ENCODE data around the gene ARMC9. TPM values are rescaled to one million over a fixed set of nuclear protein-coding genes. Genes with fewer than 3 reads are reported as not detected.

The ARMC9 gene
- total RNA-seq, 1 donor from 2014 or later, result 178 TPM

DNA sequence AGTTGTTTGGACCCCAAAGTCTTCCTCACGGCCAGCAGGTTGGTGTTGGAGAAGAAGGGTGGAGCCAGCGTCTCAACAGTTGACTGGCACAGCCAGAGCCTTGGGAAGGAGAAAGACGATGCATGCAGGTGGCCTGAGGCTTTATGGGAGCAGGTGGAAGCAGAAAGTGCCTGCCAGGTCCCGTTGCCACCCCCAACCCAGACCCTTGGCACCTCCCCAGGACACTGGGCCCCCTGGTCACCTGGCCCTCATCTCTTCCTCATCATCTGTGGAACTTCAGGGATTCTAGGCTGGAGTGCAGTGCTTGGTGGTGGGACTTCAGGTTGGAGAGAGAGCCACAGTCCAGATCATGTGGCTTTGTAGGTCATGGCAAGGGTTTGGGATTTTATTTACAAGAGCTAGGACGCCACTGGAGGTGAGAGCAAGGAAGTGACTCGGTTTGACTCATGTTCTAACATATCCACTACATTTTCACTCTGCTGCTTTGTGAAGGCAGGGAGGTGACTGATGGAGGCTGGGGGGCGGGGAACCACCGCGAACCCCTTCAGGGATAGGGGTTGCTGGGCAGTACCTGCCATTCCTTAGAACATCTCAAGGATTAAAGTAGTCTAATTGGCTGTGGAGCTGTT is 134.6 kb downstream of the ARMC9 start:
- Mint-ChIP-seq H3K9me3 (ENCODE audit: unreplicated experiment) (no peaks in the 10 kb centered on the region), H3K27ac (ENCODE audit: unreplicated experiment) (no peak overlapping the region), H3K4me3 (ENCODE audit: unreplicated experiment) (no peak overlapping the region), H3K4me1 (ENCODE audit: unreplicated experiment) (peaks cover 8% of the 10 kb centered on the region), H3K27me3 (ENCODE audit: unreplicated experiment) (no peaks in the 10 kb centered on the region), H3K36me3 (ENCODE audit: unreplicated experiment) (peaks cover 64% of the 10 kb centered on the region)
- no peak for DNase-seq (ENCODE audit: extremely low spot score, unreplicated experiment)
- TF ChIP-seq CTCF (IDR thresholded peaks at IDR 0.05), result no peak

DNA sequence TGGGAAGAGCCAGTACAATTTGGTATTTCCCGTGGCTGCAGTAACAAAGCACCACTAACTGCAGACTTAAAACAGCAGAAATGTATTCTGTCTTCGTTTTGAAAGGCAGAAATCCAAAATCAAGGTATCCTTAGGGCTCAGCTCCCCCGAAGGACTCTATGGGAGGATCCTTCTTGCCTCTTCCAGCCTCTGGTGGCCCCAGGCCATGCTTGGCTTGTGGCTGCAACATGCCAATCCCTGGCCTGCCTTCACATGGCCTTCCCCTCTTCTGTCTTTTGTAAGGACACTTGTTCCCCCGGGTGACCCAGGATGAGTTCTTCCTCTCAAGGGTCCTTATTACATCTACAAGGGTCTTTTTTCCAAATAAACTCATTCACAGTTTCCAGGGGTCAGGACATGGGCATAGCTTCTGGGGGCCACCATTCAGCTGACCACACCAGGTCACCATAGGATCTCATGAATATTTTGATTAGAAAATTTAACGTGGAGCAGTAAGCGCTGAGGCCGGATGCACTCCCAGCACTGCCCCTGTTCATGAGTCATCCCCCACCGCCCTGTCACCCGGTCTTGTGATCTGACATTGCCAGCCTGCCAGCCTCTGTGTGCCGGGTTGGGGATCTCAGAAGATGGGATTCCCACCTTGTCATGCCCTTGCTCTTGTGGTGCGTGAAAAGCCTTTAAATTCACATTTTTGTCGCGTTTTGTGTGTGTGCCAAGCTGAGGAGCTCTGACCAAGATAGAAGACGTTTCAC is 135.9 kb downstream of the ARMC9 start:
- DNase-seq (ENCODE audit: extremely low spot score, unreplicated experiment), result no peak
- Mint-ChIP-seq H3K4me1 (ENCODE audit: unreplicated experiment) (peaks cover 8% of the 10 kb centered on the region), H3K27ac (ENCODE audit: unreplicated experiment) (no peak overlapping the region), H3K9me3 (ENCODE audit: unreplicated experiment) (no peaks in the 10 kb centered on the region), H3K27me3 (ENCODE audit: unreplicated experiment) (no peaks in the 10 kb centered on the region), H3K4me3 (ENCODE audit: unreplicated experiment) (no peak overlapping the region), H3K36me3 (ENCODE audit: unreplicated experiment) (peaks cover 53% of the 10 kb centered on the region)
- no peak for TF ChIP-seq CTCF (IDR thresholded peaks at IDR 0.05)

DNA sequence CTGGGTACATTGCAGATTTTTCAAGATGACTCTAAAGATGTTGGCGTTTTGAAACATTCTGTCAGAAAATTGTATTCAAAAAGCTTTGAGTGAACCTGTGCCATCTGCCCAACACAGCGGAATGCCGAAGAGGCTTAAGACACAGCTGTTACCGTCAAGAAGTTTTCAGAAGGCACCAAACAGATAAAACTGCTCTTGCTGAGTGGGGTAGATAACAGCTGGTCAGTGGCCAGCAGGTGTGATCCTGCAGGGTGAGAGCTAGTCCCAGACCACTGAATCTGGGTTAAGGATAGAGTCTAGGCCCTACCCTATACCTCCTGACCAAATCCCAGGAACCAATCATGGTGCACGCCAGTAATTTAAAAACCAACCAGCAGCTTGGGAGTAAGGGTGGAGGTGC is 136.6 kb downstream of the ARMC9 start:
- no peak overlapping the region for H3K4me3 Mint-ChIP-seq (ENCODE audit: unreplicated experiment)
- H3K27ac Mint-ChIP-seq (ENCODE audit: unreplicated experiment), result no peak overlapping the region
- no peak for DNase-seq (ENCODE audit: extremely low spot score, unreplicated experiment)
- no peak for TF ChIP-seq CTCF (IDR thresholded peaks at IDR 0.05)
- no peaks in the 10 kb centered on the region for H3K27me3 Mint-ChIP-seq (ENCODE audit: unreplicated experiment)
- peaks cover 49% of the 10 kb centered on the region for H3K36me3 Mint-ChIP-seq (ENCODE audit: unreplicated experiment)
- peaks cover 8% of the 10 kb centered on the region for H3K4me1 Mint-ChIP-seq (ENCODE audit: unreplicated experiment)
- no peaks in the 10 kb centered on the region for H3K9me3 Mint-ChIP-seq (ENCODE audit: unreplicated experiment)

GRCh38 chr2:231335591-231335990 is 137.2 kb downstream of the ARMC9 start:
- no peak overlapping the region for H3K4me3 Mint-ChIP-seq (ENCODE audit: unreplicated experiment)
- no peak overlapping the region for H3K27ac Mint-ChIP-seq (ENCODE audit: unreplicated experiment)
- H3K4me1 Mint-ChIP-seq (ENCODE audit: unreplicated experiment), result peaks cover 8% of the 10 kb centered on the region
- no peaks in the 10 kb centered on the region for H3K9me3 Mint-ChIP-seq (ENCODE audit: unreplicated experiment)
- H3K36me3 Mint-ChIP-seq (ENCODE audit: unreplicated experiment), result peaks cover 51% of the 10 kb centered on the region
- no peak for TF ChIP-seq CTCF (IDR thresholded peaks at IDR 0.05)
- DNase-seq (ENCODE audit: extremely low spot score, unreplicated experiment), result no peak
- H3K27me3 Mint-ChIP-seq (ENCODE audit: unreplicated experiment), result no peaks in the 10 kb centered on the region

DNA sequence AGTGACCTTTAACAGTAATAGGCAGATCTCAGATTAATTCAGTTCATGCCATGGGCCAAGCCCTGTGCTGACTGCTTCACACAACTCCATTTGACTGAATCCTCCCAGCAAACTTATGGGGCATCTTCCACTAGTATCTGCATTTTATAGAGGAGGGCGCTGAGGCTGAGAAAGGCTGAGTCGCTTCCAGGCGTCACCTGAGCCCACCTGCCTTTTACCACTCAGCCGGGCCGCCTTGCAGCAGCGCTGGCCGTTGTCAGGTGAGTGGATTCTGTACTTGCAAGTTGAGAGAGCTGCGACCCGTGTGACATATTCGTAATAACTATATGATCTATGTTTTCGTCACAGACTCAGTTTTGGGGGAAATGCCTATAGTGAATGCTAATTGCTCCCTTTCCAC is 137.8 kb downstream of the ARMC9 start:
- Mint-ChIP-seq H3K36me3 (ENCODE audit: unreplicated experiment) (peaks cover 55% of the 10 kb centered on the region), H3K9me3 (ENCODE audit: unreplicated experiment) (no peaks in the 10 kb centered on the region), H3K27me3 (ENCODE audit: unreplicated experiment) (no peaks in the 10 kb centered on the region), H3K4me3 (ENCODE audit: unreplicated experiment) (no peak overlapping the region), H3K27ac (ENCODE audit: unreplicated experiment) (no peak overlapping the region), H3K4me1 (ENCODE audit: unreplicated experiment) (peaks cover 8% of the 10 kb centered on the region)
- no peak for TF ChIP-seq CTCF (IDR thresholded peaks at IDR 0.05)
- no peak for DNase-seq (ENCODE audit: extremely low spot score, unreplicated experiment)

Data from osteocyte (in vitro differentiated cells).